Stimulated activated effector memory CD8-positive, alpha-beta T cell treated with anti-CD3 and anti-CD28 coated beads, Interleukin-12 subunit alpha, Interleukin-12 subunit beta, amount 100 ng/mL, for 72 hours (primary cell): ENCODE data around the gene ARHGEF10L.

Experiments used
- ATAC-seq: fragments of 150-1000 bp; cut with Tn5 transposase; 2 replicates; pipeline ENCODE4 v1.10.0; 2021
- DNase-seq, 2 donors: peaks; one replicate each; pipeline ENCODE4 v3.0.0; 2021 to 2022; ENCODE audit warnings: low spot score in 2 of 2
- H3K27ac Mint-ChIP-seq: one replicate; pipeline ENCODE4 v1.8.0; 2022; ENCODE audit warnings: mild to moderate bottlenecking, mixed read lengths
- H3K36me3 Mint-ChIP-seq: one replicate; pipeline ENCODE4 v1.8.0; 2022; ENCODE audit warnings: mild to moderate bottlenecking, mixed read lengths
- H3K4me1 Mint-ChIP-seq: one replicate; pipeline ENCODE4 v1.8.0; 2022; ENCODE audit warnings: mixed read lengths
- H3K4me3 Mint-ChIP-seq: one replicate; pipeline ENCODE4 v1.8.0; 2022; ENCODE audit warnings: mild to moderate bottlenecking, mixed read lengths
- H3K9me3 Mint-ChIP-seq: one replicate; pipeline ENCODE4 v1.8.0; 2022; ENCODE audit warnings: mixed read lengths

The ARHGEF10L gene

GRCh38 chr1:17554954-17555353 is 15.5 kb downstream of the ARHGEF10L start:
- no peaks in the 10 kb centered on the region for H3K36me3 Mint-ChIP-seq
- H3K4me3 Mint-ChIP-seq: no peak overlapping the region
- no peak for ATAC-seq
- no peaks in the 10 kb centered on the region for H3K4me1 Mint-ChIP-seq
- DNase-seq: no peak
- no peaks in the 10 kb centered on the region for H3K9me3 Mint-ChIP-seq
- no peak overlapping the region for H3K27ac Mint-ChIP-seq

DNA sequence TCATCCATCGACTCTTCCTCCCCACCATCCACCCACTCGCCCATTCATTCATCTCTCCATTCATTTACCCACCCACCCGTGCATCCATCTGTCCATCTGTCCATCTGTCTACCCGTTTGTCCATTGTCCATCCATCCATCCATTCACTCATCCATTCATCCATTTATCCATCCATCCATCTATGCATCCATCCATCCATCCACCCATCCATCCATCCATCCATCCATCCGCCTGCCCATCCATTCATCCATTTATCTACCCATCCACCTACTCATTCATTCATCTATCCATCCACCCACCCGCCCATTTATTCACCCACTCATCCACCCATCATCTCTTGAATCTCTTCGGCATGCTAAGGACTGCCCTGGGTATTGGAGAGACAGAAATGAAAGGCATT is 18.5 kb downstream of the ARHGEF10L start:
- no peak for ATAC-seq

DNA sequence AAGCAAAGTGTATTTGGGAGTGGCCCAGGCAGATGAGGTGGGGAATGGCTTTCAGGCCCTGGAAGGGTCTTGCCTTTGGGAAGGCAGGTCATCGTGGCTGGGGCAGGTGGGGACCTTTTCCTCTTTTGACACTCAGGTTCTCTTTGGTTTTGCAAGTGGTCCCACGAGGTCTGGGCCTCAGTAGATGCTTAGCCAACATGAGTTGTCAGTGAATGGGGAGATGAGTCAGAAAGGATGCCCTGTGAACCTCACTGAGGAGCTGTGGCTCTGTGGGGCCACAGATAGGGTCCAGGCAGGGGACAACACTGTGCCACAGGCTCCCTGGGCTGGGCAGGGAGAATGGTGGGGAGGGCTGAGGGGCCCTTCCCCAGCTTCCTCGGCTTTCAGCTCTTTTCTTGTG is 19.0 kb downstream of the ARHGEF10L start:
- H3K9me3 Mint-ChIP-seq: no peaks in the 10 kb centered on the region
- DNase-seq (no peak), ATAC-seq (no peak)
- no peak overlapping the region for H3K27ac Mint-ChIP-seq
- no peaks in the 10 kb centered on the region for H3K4me1 Mint-ChIP-seq
- no peaks in the 10 kb centered on the region for H3K36me3 Mint-ChIP-seq
- no peak overlapping the region for H3K4me3 Mint-ChIP-seq

More for the DNA sequence above, 18.5 kb downstream of the ARHGEF10L start:
- no peaks in the 10 kb centered on the region for H3K4me1 Mint-ChIP-seq
- no peak for DNase-seq
- no peaks in the 10 kb centered on the region for H3K36me3 Mint-ChIP-seq
- no peak overlapping the region for H3K27ac Mint-ChIP-seq
- no peaks in the 10 kb centered on the region for H3K9me3 Mint-ChIP-seq
- no peak overlapping the region for H3K4me3 Mint-ChIP-seq

DNA sequence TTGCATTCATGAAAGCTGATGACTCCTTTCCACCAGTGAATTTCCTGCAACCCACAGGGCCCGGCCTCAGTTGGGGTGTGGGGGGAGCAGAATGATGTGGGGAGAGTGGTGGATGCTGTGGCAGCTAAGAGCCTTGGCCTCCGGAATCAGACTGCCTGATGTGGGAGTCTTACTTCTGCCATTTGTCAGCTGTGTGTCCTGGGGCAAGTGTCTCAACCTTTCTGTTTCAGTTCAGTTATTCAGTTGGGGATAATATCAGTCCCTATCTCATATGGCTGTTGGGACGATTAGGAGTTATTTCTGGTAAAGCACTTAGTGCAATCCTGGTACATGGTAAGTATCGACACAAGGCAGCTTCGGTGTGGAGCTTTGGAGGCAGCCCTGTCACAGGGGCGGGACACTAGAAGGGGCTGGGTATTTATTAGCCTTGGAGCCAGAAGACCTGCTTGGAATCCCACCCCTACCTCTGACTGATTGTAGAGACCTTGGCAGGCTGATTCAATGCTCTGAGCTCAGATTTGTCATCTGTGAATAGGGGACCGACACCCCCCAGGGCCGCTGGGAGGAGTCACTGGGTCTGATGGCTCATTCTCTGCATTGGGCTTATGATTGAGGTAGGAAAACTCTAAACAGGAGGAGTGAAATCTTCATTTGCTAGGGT is 19.6 kb downstream of the ARHGEF10L start:
- ATAC-seq: no peak
- no peaks in the 10 kb centered on the region for H3K4me1 Mint-ChIP-seq

GRCh38 chr1:17559615-17560419 is 20.3 kb downstream of the ARHGEF10L start:
- no peak for DNase-seq
- Mint-ChIP-seq H3K4me3 (no peak overlapping the region), H3K9me3 (no peaks in the 10 kb centered on the region)

More for the DNA sequence above, 19.6 kb downstream of the ARHGEF10L start:
- no peak overlapping the region for H3K4me3 Mint-ChIP-seq
- no peak for DNase-seq
- no peak overlapping the region for H3K27ac Mint-ChIP-seq
- no peaks in the 10 kb centered on the region for H3K36me3 Mint-ChIP-seq
- H3K9me3 Mint-ChIP-seq: no peaks in the 10 kb centered on the region

GRCh38 chr1:17561247-17561548 is 21.7 kb downstream of the ARHGEF10L start:
- ATAC-seq: no peak
- DNase-seq: no peak
- H3K4me3 Mint-ChIP-seq: no peak overlapping the region
- no peaks in the 10 kb centered on the region for H3K4me1 Mint-ChIP-seq
- no peaks in the 10 kb centered on the region for H3K36me3 Mint-ChIP-seq
- H3K9me3 Mint-ChIP-seq: no peaks in the 10 kb centered on the region
- H3K27ac Mint-ChIP-seq: no peak overlapping the region

More at GRCh38 chr1:17559615-17560419, 20.3 kb downstream of the ARHGEF10L start:
- no peaks in the 10 kb centered on the region for H3K4me1 Mint-ChIP-seq
- no peak for ATAC-seq
- H3K27ac Mint-ChIP-seq: no peak overlapping the region
- H3K36me3 Mint-ChIP-seq: no peaks in the 10 kb centered on the region

GRCh38 chr1:17561561-17561985 is 22.1 kb downstream of the ARHGEF10L start:
- Mint-ChIP-seq H3K9me3 (no peaks in the 10 kb centered on the region), H3K27ac (no peak overlapping the region), H3K36me3 (no peaks in the 10 kb centered on the region), H3K4me1 (no peaks in the 10 kb centered on the region), H3K4me3 (no peak overlapping the region)
- ATAC-seq: no peak
- no peak for DNase-seq

DNA sequence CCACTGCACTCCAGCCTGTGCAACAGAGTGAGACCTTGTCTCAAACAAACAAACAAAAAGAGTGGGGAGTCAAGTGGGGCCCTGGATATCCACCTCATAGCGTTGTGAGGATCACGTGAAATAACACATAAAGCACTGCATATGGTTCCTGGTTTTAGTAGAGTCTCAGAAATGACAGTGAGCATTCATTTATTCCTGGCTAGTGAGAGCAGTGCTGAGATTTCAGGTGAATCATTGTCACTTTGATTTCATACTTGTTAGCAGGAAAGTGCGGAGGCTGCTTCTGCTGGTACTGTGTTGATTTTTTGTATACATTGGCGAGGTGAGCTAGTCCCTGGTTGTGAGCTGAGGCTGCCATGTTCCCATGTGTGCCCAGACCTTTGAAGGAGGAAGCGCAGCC is 22.9 kb downstream of the ARHGEF10L start:
- no peaks in the 10 kb centered on the region for H3K9me3 Mint-ChIP-seq
- H3K4me1 Mint-ChIP-seq: no peaks in the 10 kb centered on the region
- H3K27ac Mint-ChIP-seq: no peak overlapping the region
- H3K36me3 Mint-ChIP-seq: no peaks in the 10 kb centered on the region
- ATAC-seq: no peak
- no peak for DNase-seq
- no peak overlapping the region for H3K4me3 Mint-ChIP-seq

DNA sequence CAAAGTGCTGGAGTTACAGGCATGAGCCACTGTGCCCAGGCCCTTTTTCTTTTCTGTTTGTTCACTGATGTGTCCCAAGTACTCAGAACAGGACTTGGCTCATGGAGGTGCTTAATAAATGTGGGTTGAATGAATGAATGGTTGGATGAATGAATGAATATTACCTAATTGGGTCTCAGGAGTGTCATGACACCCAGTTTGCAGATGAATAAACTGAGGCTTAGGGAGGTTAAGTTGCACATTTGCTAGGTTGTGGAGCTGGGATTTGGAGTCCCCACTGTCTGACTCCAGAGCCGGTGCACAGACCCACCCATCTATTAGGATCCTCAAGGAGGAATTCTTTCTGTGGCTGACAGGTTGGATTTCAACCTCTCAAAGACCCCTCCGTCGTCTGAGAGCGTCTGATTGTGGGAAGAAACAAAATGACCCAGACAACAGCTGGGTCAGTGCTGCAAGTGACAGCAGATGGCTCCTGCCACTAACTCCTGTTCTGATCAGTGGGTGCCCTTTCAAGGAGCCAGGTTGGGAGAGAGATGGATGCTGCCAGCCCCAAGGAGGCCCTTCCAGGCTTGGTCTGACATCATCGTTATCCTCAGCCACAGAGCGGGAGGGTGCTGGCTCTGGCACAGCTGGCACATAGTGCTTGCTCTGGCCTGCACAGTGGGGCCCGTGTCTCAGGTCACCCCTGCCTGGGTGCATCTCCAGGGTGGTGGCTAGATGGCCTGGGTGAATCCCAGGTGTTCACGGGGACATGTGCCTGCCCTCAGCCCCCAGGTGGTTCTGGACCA is 24.2 kb downstream of the ARHGEF10L start:
- Mint-ChIP-seq H3K4me3 (no peak overlapping the region), H3K27ac (no peak overlapping the region), H3K4me1 (no peaks in the 10 kb centered on the region), H3K9me3 (no peaks in the 10 kb centered on the region), H3K36me3 (no peaks in the 10 kb centered on the region)
- DNase-seq (no peak), ATAC-seq (no peak)

GRCh38 chr1:17564458-17565393 is 25.2 kb downstream of the ARHGEF10L start:
- no peaks in the 10 kb centered on the region for H3K36me3 Mint-ChIP-seq
- DNase-seq: no peak
- H3K9me3 Mint-ChIP-seq: no peaks in the 10 kb centered on the region
- H3K4me3 Mint-ChIP-seq: no peak overlapping the region
- no peak for ATAC-seq
- no peaks in the 10 kb centered on the region for H3K4me1 Mint-ChIP-seq
- H3K27ac Mint-ChIP-seq: no peak overlapping the region

DNA sequence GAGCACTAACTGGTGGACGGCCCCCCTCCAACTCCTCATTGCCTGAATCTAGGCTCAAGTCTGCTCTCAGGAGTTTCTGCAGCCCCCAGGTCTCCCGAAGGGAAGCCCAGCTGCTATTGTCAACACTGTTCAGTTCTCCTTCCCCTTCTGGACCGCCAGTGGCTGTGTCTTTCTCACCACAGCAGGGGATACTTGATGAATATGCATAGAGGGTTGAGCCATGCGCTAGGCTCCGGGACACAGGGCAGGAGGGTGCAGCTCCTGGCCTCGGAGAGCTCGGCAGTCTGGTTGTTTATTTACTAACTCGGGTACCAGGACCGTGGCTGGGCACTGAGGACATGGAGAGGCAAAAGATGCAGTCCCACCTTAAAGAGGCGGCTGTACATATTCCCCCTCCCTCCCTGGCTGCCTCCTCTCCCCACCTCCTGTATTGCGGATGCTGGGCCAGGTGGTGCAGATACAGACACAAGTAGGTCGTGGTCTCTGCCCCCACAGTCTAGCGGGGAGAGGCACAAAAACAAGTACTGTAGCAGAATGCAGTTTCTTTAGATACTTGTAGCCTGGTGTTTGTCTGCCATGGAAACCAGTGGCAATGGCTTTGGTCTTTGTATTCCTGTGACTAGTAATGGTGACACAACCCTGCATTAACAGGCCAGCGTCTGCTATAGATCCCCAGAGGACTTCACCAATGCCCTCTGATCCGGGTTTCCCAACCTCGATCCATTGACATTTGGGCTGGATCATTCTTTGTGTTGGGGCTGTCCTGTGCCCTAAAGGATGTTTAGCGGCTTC is 26.2 kb downstream of the ARHGEF10L start:
- no peak overlapping the region for H3K27ac Mint-ChIP-seq

GRCh38 chr1:17566417-17566816 is 26.9 kb downstream of the ARHGEF10L start:
- no peak overlapping the region for H3K4me3 Mint-ChIP-seq
- no peak for DNase-seq
- no peaks in the 10 kb centered on the region for H3K9me3 Mint-ChIP-seq
- no peak overlapping the region for H3K27ac Mint-ChIP-seq
- no peaks in the 10 kb centered on the region for H3K4me1 Mint-ChIP-seq
- H3K36me3 Mint-ChIP-seq: no peaks in the 10 kb centered on the region
- ATAC-seq: no peak

More for the DNA sequence above, 26.2 kb downstream of the ARHGEF10L start:
- no peak overlapping the region for H3K4me3 Mint-ChIP-seq
- no peaks in the 10 kb centered on the region for H3K36me3 Mint-ChIP-seq
- no peaks in the 10 kb centered on the region for H3K4me1 Mint-ChIP-seq
- no peaks in the 10 kb centered on the region for H3K9me3 Mint-ChIP-seq
- DNase-seq (no peak), ATAC-seq (no peak)

- no peaks in the 10 kb centered on the region for H3K36me3 Mint-ChIP-seq
- no peaks in the 10 kb centered on the region for H3K4me1 Mint-ChIP-seq
- no peak overlapping the region for H3K4me3 Mint-ChIP-seq
- no peak for DNase-seq
- H3K27ac Mint-ChIP-seq: no peak overlapping the region
- no peak for ATAC-seq
- H3K9me3 Mint-ChIP-seq: no peaks in the 10 kb centered on the region
Observed at GRCh38 chr1:17566892-17567291, 27.4 kb downstream of the ARHGEF10L start.

DNA sequence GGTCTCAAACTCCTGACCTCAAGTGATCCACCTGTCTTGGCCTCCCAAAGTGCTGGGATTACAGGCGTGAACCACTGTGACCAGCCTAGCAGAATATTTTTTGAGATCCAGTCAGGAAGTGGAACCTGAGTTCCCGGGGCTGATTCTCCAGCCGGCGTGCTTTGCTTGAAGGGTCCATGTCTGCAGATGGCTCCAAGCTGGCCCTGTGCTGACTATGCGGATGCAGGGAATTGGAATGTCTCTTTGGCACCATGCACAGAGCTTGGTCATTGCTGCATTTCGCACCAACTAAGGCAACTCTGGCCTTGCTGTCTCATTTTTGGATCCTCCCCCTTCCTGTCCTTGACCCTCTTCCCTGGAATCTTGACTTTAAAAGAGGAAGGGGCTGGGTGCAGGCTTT is 28.1 kb downstream of the ARHGEF10L start:
- H3K4me3 Mint-ChIP-seq: no peak overlapping the region
- ATAC-seq (no peak), DNase-seq (no peak)
- no peaks in the 10 kb centered on the region for H3K36me3 Mint-ChIP-seq
- H3K9me3 Mint-ChIP-seq: no peaks in the 10 kb centered on the region
- H3K4me1 Mint-ChIP-seq: no peaks in the 10 kb centered on the region
- H3K27ac Mint-ChIP-seq: no peak overlapping the region
